ENCODE measurements around the gene COLGALT1. TPM values are rescaled to one million over a fixed set of nuclear protein-coding genes. Genes with fewer than 3 reads are reported as not detected.

COLGALT1 gene
- total RNA-seq, 1 donor from 2014 or later: 104 TPM

GRCh38 chr19:17572638-17573037 lies 17.2 kb downstream of the COLGALT1 start:
- intact Hi-C loops (cut with DNase I): no loop called here
- no peaks in the 10 kb centered on the region for H3K9me3 ChIP-seq

DNA sequence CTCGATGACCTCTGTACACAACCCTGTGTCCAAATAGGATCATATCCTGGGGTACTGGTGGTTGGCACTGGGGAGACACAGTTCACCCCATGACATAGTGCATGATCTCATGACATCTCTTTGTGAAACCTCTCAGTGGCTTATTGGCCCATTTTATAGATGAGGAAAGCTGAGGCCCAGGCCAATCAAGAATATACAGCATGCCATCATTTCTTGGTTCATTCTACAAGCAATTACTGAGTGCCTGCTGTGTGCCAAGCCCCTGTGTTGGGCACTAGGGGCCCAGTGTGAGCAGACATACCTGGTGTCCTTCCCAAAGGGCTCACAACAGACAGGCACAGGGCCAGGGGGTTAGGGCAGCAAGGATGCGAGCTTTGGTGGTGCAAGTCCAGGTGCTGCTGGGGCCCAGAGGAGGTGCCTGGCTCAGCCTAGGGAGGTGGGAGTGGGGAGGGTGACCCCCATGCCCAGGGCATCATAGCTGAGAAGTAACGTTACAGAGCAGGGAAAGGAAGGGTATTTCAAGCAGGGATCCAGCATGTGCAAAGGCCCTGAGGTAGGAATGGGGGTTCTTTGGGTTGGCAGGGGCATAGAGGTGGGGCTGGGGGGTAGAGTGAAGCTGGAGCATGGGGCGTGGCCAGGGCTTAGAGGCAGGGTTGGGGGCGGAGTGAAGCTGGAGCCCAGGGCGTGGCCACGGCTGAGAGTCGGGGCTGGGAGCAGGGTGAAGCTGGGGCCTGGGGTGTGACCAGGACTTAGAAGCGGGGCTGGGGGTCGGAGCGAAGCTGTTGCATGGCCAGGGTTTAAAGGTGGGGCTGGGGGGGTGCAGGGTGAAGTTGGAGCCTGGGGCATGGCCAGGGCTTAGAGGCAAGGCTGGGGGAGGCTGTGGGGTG lies 20.7 kb downstream of the COLGALT1 start:
- intact Hi-C loops (cut with DNase I): no loop called here
- no peak for ATAC-seq

More at GRCh38 chr19:17572638-17573037, 17.2 kb downstream of the COLGALT1 start:
- no peak for TF ChIP-seq CTCF (IDR thresholded peaks at IDR 0.05)
- Histone ChIP-seq H3K4me3 (no peak overlapping the region), H3K27me3 (no peaks in the 10 kb centered on the region), H3K4me1 (peaks cover 6% of the 10 kb centered on the region), H3K27ac (no peak overlapping the region), H3K36me3 (peaks cover 70% of the 10 kb centered on the region)
- no peak for DNase-seq
- ATAC-seq: no peak

DNA sequence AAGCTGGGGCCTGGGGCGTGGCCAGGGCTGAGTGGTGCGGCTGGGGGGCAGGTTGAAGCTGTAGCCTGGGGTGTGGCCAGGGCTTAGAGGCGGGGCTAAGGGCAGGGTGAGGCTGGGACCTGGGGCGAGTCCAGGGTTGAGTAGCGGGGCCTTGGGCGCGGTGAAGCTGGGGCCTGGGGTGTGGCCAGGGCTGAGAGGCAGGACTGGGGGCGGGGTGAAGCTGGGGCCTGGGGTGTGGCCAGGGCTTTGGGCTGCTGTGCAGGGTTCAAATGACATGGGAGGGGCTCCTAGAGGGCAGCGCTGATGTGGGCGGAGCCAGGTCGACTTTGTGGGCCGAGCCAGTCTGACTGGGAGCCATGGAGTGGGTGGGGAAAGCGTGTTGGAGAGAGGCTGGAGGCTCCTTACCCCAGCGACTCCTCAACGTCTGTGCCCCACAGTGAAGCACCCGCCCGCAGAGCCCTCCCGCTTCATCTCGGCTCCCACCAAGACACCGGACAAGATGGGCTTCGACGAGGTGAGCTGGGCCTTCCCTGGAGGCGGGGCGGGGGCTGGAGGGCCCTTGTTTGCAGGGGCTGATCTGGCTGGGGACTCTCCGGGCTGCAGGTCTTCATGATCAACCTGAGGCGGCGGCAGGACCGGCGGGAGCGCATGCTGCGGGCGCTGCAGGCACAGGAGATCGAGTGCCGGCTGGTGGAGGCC lies 21.5 kb downstream of the COLGALT1 start:
- intact Hi-C loops (cut with DNase I): no loop called here

More for the DNA sequence above, 20.7 kb downstream of the COLGALT1 start:
- H3K27me3 ChIP-seq: no peaks in the 10 kb centered on the region
- no peak for TF ChIP-seq CTCF (IDR thresholded peaks at IDR 0.05)
- H3K27ac ChIP-seq: no peak overlapping the region
- no peak for DNase-seq
- H3K9me3 ChIP-seq: no peaks in the 10 kb centered on the region
- H3K36me3 ChIP-seq: peaks cover 64% of the 10 kb centered on the region
- H3K4me3 ChIP-seq: no peak overlapping the region
- H3K4me1 ChIP-seq: peaks cover 6% of the 10 kb centered on the region

GRCh38 chr19:17577457-17578097 lies 22.1 kb downstream of the COLGALT1 start:
- intact Hi-C loops (cut with DNase I): no loop called here
- Histone ChIP-seq H3K27ac (no peak overlapping the region), H3K4me1 (peaks cover 6% of the 10 kb centered on the region), H3K27me3 (no peaks in the 10 kb centered on the region), H3K36me3 (peaks cover 63% of the 10 kb centered on the region), H3K4me3 (no peak overlapping the region), H3K9me3 (no peaks in the 10 kb centered on the region)
- ATAC-seq: no peak
- DNase-seq: no peak
- no peak for TF ChIP-seq CTCF (IDR thresholded peaks at IDR 0.05)

More for the DNA sequence above, 21.5 kb downstream of the COLGALT1 start:
- H3K27me3 ChIP-seq: no peaks in the 10 kb centered on the region
- H3K36me3 ChIP-seq: peaks cover 64% of the 10 kb centered on the region
- H3K27ac ChIP-seq: no peak overlapping the region
- TF ChIP-seq CTCF (IDR thresholded peaks at IDR 0.05): no peak
- no peaks in the 10 kb centered on the region for H3K9me3 ChIP-seq
- no peak overlapping the region for H3K4me3 ChIP-seq
- DNase-seq (peak; percentile 85), ATAC-seq (peak; percentile 82)
- H3K4me1 ChIP-seq: peaks cover 6% of the 10 kb centered on the region

GRCh38 chr19:17579661-17580244 lies 24.3 kb downstream of the COLGALT1 start:
- ATAC-seq (peak; percentile 73), DNase-seq (peak; percentile 81)
- Histone ChIP-seq H3K27ac (no peak overlapping the region), H3K4me1 (no peaks in the 10 kb centered on the region), H3K27me3 (no peaks in the 10 kb centered on the region), H3K36me3 (peaks cover 58% of the 10 kb centered on the region), H3K9me3 (no peaks in the 10 kb centered on the region), H3K4me3 (no peak overlapping the region)
- no peak for TF ChIP-seq CTCF (IDR thresholded peaks at IDR 0.05)
- intact Hi-C loops (cut with DNase I): no loop called here

All from upper lobe of right lung (tissue), 1 donor.